ENCODE results near the gene HDAC10. TPM values are rescaled to one million over a fixed set of nuclear protein-coding genes. Genes with fewer than 3 reads are reported as not detected.
"Not testable (repeated sequence)": the region's sequence is repeated elsewhere in the genome, so short reads cannot be mapped to it uniquely, and the experiment has no call there.

The HDAC10 gene
- polyA plus RNA-seq, 4 donors: 18.0 to 28.7 (median 19.9) TPM

GRCh38 chr22:50285568-50286229 is 34.6 kb upstream of the HDAC10 start:
- DNase-seq (ENCODE audit: low read depth in 4 of 4, low spot score in 3 of 4): no peak

- DNase-seq (ENCODE audit: low read depth in 4 of 4, low spot score in 3 of 4): no peak
Measured at GRCh38 chr22:50284479-50284878, 33.4 kb upstream of the HDAC10 start.

GRCh38 chr22:50283821-50284220 is 32.8 kb upstream of the HDAC10 start:
- no peak for DNase-seq (ENCODE audit: low read depth in 4 of 4, low spot score in 3 of 4)

DNA sequence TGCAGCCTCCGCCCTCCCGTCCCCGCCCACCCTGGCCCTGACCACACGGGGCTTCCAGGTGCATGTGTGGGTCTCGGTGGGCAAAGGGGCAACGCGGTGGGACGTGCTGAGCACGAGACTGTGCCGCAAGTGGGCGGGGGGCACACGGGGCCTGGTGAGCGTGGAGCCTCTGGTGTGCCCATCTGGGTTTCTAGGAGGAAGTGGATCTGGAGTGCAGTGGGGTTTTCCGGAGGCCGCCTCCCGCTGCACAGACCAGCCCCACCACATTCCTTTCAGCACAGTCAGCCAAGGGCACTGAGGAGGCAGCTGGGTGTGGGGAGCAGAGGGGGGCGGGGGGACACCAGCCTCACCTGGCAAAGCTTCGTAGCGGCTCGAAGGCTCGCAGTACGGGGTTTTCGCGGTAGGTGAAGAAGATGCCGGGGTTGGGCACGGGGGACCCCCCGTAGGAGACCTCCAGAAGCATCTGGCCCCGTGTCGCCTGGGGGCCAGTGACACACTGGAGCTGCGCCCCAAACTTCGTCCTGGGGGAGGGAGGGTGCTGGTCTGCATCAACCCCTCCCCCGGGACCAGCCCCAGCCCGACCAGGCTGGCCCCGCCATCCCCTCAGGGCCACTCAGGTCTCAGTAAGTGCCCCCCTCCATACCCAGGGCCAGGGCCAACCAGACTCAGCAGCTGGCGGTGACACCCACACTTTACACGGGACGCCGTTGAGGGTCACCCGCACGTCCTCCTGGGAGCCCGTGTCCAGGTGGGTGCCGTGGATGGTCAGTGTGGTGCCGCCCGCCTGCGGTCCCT is 31.5 kb upstream of the HDAC10 start:
- DNase-seq (ENCODE audit: low read depth in 4 of 4, low spot score in 3 of 4): no peak

- DNase-seq (ENCODE audit: low read depth in 4 of 4, low spot score in 3 of 4): no peak
Measured at GRCh38 chr22:50281957-50282356, 30.9 kb upstream of the HDAC10 start.

DNA sequence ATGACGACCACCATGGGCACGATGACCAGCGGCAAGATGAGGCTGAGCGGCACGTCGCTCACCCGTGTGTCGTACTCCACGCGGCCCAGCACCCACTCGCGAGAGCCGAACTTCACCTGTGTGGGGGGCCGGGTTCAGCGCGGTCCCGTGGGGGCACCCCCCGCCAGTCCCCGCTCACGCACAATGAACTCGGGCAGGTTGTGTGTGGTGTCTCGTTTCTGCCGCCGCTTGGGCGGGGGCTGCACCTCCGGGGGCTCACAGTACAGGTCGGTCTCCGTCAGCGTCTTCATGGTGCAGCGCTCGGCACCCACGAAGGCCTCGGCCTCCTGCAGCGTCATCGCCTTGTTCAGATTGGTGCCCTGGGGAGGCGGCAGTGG is 30.3 kb upstream of the HDAC10 start:
- DNase-seq (ENCODE audit: low read depth in 4 of 4, low spot score in 3 of 4): no peak

DNA sequence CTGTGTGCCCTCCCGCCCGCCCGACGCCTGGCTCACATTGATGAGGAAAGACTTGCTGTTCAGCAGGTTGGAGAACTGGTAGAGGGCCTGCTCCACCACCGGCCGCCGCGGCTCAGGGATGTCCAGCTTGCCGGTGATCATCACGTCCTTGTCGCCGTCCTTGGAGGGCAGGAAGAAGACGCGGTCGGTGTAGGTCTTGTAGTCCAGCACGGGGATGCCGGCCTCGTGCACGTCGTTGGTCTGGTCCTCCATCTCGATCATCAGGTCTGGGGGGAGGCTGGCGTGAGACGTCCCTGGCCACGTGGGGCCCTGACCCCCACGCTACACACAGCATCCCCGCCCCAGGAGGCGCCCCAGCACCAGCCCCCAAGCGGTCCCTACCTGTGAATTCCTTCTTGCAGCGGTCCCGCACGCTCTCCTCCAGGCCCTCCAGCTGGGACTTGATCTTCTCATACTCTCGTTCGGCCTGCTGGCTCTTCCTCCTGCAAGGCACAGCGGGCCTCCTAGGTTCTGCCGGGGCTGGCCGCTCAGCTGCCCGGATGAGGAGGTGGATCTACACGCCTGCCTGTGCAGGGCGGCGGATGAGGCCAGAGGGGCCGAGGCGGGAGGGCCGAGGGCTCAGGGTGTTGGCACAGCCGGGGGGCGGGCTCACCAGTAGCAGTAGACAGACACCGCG is 29.8 kb upstream of the HDAC10 start:
- DNase-seq (ENCODE audit: low read depth in 4 of 4, low spot score in 3 of 4): no peak

DNA sequence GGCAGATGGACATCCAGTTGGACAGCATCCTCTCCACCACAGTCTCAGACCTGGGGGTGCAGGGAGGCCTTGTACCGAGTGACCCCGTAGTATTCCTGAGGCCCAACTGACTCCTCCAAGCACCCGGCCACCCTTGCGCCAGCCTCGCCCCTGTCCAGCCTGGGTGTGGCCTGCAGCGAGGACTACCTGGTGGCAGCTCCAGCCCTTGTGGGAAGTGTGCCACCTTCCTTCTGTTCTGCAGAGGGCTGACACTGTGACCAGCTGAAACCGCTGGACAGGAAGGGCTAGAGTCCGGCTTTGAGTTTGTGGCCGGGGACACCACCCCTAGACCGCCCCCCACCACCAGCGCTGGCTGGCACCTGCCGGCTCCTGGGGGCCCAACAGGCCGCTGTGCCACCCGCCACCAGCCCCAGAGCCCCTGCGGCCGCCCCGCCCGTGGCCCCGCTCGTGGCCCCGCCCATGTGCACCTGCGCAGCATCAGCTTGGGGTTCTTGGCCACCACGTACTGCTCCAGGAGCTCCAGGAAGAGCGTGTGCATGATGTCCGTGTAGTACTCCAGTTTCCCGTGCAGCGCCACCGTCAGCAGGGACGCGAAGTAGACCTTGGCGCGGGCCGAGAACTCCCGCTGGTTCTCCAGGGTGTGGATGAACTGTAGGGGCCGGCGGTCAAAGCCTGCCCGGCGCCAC is 29.1 kb upstream of the HDAC10 start:
- no peak for DNase-seq (ENCODE audit: low read depth in 4 of 4, low spot score in 3 of 4)

DNA sequence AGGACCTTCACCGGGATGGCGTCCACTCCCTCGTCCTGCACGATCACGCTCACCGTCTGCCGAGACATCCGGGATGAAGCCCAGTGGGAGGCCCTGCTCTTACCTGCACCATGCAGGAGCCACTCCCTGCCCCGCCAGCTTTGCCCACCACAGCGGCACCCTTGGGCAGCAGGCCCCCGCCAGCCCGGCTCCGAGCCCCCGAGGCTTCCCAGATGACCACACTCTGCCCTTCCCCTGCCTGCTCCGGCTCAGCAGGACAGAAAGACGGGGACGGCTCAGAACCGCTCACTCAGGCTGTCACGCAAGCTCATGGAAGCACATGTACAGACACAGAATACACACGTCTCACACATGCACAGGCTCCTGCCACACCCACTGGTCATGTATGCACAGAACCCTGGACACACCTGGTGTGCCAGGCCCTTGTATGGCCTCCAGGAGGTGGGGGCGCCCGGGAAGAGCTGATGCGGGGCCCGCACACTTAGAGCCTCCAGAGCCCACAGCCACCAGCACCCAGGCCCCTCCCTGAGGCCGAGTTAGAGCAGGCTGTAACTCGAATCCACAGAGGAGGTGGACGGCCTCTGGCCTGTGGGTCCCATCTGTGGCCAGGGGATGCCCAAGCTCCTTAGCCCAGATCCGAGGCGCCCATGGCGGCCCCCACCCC is 28.0 kb upstream of the HDAC10 start:
- no peak for DNase-seq (ENCODE audit: low read depth in 4 of 4, low spot score in 3 of 4)

GRCh38 chr22:50278461-50278860 is 27.4 kb upstream of the HDAC10 start:
- no peak for DNase-seq (ENCODE audit: low read depth in 4 of 4, low spot score in 3 of 4)

GRCh38 chr22:50277761-50278160 is 26.7 kb upstream of the HDAC10 start:
- no peak for DNase-seq (ENCODE audit: low read depth in 4 of 4, low spot score in 3 of 4)

DNA sequence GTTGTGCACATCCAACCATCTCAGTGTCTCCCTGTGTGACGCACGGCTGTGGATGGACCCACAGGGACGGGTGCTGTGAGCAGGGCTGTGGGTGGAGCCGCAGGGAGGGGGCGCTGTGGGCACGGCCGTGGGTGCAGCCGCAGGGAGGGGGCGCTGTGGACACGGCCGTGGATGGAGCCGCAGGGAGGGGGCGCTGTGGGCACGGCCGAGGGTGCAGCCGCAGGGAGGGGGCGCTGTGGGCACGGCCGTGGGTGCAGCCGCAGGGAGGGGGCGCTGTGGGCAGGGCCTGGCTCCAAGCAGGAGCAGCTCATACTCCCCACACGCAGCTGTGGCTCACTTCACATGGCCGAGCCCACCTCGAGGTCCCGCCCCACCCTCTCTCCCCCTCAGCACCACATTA is 25.1 kb upstream of the HDAC10 start:
- DNase-seq (ENCODE audit: low read depth in 4 of 4, low spot score in 3 of 4): no peak

GRCh38 chr22:50275181-50276055 is 24.4 kb upstream of the HDAC10 start:
- no peak for DNase-seq (ENCODE audit: low read depth in 4 of 4, low spot score in 3 of 4)

- DNase-seq (ENCODE audit: low read depth in 4 of 4, low spot score in 3 of 4): no peak
Measured at GRCh38 chr22:50274771-50275170, 23.7 kb upstream of the HDAC10 start.

GRCh38 chr22:50274311-50274710 is 23.2 kb upstream of the HDAC10 start:
- no peak for DNase-seq (ENCODE audit: low read depth in 4 of 4, low spot score in 3 of 4)

- not testable (repeated sequence) for DNase-seq (ENCODE audit: low read depth in 4 of 4, low spot score in 3 of 4)
Measured at GRCh38 chr22:50273781-50274180, 22.7 kb upstream of the HDAC10 start.

DNA sequence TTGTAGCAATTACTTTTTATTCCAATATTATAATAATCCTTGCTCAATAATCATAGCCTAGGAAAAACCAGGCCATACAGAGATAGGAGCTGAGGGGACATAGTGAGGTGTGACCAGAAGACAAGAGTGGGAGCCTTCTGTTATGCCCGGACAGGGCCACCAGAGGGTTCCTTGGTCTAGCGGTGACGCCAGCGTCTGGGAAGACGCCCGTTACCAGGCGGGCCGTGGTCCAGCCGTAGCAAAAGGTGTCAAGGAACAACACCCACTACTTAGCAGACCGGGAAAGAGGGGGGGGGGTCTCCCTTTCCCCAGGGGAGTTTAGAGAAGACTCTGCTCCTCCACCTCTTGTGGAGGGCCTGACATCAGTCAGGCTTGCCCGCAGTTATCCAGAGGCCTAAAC is 22.3 kb upstream of the HDAC10 start:
- not testable (repeated sequence) for DNase-seq (ENCODE audit: low read depth in 4 of 4, low spot score in 3 of 4)

DNA sequence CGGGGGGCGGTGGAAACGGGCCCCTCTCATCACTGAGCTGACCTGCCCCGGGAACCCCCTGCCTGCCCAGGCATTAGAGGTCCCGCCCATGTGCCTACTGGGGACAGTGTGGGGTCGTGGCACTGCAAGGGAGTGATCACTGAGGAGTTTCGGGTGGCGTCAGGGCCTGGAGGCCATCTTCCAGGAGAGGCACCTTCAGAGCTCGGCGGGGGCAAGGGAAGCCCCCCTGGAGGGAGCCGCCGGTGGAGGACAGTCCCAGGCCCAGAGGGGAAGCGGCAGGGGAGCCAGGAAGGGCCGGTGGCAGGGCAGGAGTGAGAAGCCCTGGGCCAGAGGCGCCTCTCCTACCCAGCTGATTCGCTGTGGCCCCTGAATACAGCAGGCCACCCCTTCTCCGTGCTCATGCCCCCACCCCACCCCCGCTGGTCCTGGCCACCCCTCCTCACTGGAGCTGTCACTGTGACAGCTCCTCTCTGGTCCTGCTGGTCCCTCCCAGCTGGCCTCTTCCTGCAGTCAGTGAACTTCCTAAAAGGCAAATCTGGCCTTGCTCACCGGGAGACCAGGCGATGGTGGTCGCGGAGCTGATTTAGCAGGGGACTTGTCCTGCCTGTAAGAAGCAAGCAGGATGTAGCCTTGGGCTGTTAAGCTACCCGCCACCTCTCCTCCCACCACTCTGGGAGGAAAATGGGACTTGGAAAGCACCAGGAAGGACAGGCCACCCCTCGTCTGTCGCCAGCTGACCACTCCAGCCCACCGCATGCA is 21.2 kb upstream of the HDAC10 start:
- no peak for DNase-seq (ENCODE audit: low read depth in 4 of 4, low spot score in 3 of 4)

- no peak for DNase-seq (ENCODE audit: low read depth in 4 of 4, low spot score in 3 of 4)
Measured at GRCh38 chr22:50271519-50271970, 20.5 kb upstream of the HDAC10 start.

Measured in right renal pelvis (tissue), 4 donors.